BLaER1 treated with 17β-estradiol and CSF1 and Interleukin-3, amounts not matched to agents 10 nM and 100 nM (cell line): ENCODE measurements around the gene HOXC4.

Source experiments
- H3K27ac ChIP-seq, 11 experiments: shearing (Covaris generic); formaldehyde crosslinking; 2 replicates each; pipeline ENCODE4 v1.8.1; 2022
- H3K27me3 ChIP-seq, 11 experiments: shearing (Covaris generic); formaldehyde crosslinking; 2 replicates each; pipeline ENCODE4 v1.8.1; 2022
- H3K36me3 ChIP-seq, 11 experiments: shearing (Covaris generic); formaldehyde crosslinking; 2 replicates each; pipeline ENCODE4 v1.8.1; 2022
- H3K4me1 ChIP-seq, 10 experiments: shearing (Covaris generic); formaldehyde crosslinking; 2 replicates each; pipeline ENCODE4 v1.8.1; 2022
- H3K4me2 ChIP-seq, 11 experiments: shearing (Covaris generic); formaldehyde crosslinking; 2 replicates each; pipeline ENCODE4 v1.8.1; 2022
- H3K4me3 ChIP-seq, 10 experiments: shearing (Covaris generic); formaldehyde crosslinking; 2 replicates each; pipeline ENCODE4 v1.8.1; 2022
- H3K9ac ChIP-seq, 11 experiments: shearing (Covaris generic); formaldehyde crosslinking; 2 replicates each; pipeline ENCODE4 v1.8.1; 2022
- H3K9me3 ChIP-seq, 11 experiments: shearing (Covaris generic); formaldehyde crosslinking; replicated peaks in 1 of 11; 2 replicates each; pipeline ENCODE4 v1.8.1; 2022
- H4K20me1 ChIP-seq, 11 experiments: shearing (Covaris generic); formaldehyde crosslinking; 2 replicates each; pipeline ENCODE4 v1.8.1; 2022
- Cebpa-rat ChIP-seq, 11 experiments: shearing (Covaris generic); IDR thresholded peaks; 2 replicates each; pipeline ENCODE4 v1.8.1; 2022

The HOXC4 gene

DNA sequence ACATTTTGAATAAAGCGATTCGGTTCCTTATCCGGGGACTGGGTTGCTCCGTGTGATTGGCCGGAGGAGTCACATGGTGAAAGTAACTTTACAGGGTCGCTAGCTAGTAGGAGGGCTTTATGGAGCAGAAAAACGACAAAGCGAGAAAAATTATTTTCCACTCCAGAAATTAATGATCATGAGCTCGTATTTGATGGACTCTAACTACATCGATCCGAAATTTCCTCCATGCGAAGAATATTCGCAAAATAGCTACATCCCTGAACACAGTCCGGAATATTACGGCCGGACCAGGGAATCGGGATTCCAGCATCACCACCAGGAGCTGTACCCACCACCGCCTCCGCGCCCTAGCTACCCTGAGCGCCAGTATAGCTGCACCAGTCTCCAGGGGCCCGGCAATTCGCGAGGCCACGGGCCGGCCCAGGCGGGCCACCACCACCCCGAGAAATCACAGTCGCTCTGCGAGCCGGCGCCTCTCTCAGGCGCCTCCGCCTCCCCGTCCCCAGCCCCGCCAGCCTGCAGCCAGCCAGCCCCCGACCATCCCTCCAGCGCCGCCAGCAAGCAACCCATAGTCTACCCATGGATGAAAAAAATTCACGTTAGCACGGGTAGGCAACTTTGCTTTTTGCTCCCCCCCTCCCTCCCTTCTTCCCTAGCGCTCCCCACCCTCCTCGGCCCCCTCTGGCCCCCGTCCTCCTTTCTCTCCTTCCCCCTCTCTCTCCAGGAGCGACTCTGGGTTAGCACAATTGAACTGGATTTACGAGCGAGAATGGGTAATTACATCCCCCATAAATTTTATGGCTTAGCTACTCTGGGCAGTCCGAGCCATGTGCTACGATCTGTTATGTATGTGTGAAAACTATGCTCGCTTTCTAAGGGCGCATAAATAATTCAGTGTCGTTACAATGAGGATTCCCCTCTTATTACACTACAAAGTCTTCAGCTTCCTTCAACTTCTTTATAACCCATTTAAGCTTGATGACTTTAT is at the start of gene HOXC4:
TSS of gene HOXC4 (plus strand) at position 85 of the 991 bp plus-strand sequence. CDS start at position 173, 88 bp downstream.
- Histone ChIP-seq H3K27me3 (peaks cover 98 to 100% (median 100%) of the 10 kb centered on the region in 11 experiments), H3K9ac (no peak within 1 kb of the TSS), H3K4me1 (peaks cover 0 to 18% (median 0%) of the 10 kb centered on the region in 10 experiments; a peak in 8 of 20 replicates), H3K4me2 (peak within 1 kb of the TSS in 4 of 11 experiments; percentile 27 to 45 (median 32); a peak in 5 of 22 replicates), H3K36me3 (no peaks in the 10 kb centered on the region), H4K20me1 (peaks cover 0 to 72% (median 24%) of the 10 kb centered on the region in 11 experiments; a peak in 15 of 22 replicates), H3K27ac (no peak within 1 kb of the TSS), H3K9me3 (peaks cover 0 to 33% (median 14%) of the 10 kb centered on the region in 11 experiments; a peak in 16 of 22 replicates), H3K4me3 (peak within 1 kb of the TSS in 3 of 10 experiments; percentile 15 to 29 (median 26); a peak in 1 of 20 replicates)
- no peak for TF ChIP-seq Cebpa-rat (IDR thresholded peaks at IDR 0.05)

DNA sequence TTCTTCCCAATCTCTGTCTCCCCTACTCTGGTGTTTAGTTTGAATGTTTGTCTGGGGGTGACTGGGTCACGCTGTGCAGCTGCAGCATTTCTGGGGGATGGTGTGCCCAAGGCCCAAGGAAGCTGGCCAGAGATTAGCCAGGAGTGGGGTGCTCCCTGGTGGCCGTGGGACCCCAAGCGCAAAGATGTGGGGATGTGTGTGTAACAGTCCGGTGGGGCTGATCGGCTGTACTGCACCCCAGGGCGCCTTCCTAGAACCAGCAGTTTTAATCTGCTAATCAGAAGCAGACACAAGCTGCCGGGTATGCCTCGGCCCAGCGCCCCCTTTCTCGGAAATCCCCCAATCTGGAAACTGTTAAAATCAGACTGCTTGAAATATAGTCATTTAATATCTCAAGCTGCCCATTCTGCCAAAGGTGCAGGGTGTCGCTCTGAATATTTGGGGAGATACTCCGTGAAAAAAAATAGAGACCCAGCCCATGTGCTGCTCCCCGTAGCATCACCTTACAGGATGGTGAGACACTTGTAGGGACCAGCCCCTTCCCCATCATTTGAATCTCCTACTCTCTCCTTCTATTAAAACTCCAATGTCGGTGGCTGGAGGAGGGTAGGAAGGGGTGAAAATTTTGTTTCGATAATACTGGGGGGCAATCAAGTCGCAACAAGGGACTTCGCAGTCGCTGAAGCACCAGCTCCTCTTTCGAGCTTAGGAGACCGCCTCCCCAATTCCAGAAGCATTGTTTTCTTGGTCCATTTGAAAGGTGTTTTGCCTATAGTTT is 49.4 kb upstream of the HOXC4 start:
- Histone ChIP-seq H3K4me3 (no peak overlapping the region), H4K20me1 (peaks cover 0 to 92% (median 81%) of the 10 kb centered on the region in 11 experiments; a peak in 16 of 22 replicates), H3K4me2 (0 out of 22 replicates have a peak overlapping the region, but pooled peaks of 1 of the 11 experiments have one; percentile 24), H3K4me1 (peaks cover 0 to 15% (median 10%) of the 10 kb centered on the region in 10 experiments; a peak in 14 of 20 replicates), H3K27me3 (peaks cover 99 to 100% (median 100%) of the 10 kb centered on the region in 11 experiments), H3K9ac (no peak overlapping the region), H3K9me3 (peaks cover 0 to 11% (median 7%) of the 10 kb centered on the region in 11 experiments; a peak in 13 of 22 replicates), H3K36me3 (no peaks in the 10 kb centered on the region), H3K27ac (no peak overlapping the region)
- TF ChIP-seq Cebpa-rat (IDR thresholded peaks at IDR 0.05): no peak

DNA sequence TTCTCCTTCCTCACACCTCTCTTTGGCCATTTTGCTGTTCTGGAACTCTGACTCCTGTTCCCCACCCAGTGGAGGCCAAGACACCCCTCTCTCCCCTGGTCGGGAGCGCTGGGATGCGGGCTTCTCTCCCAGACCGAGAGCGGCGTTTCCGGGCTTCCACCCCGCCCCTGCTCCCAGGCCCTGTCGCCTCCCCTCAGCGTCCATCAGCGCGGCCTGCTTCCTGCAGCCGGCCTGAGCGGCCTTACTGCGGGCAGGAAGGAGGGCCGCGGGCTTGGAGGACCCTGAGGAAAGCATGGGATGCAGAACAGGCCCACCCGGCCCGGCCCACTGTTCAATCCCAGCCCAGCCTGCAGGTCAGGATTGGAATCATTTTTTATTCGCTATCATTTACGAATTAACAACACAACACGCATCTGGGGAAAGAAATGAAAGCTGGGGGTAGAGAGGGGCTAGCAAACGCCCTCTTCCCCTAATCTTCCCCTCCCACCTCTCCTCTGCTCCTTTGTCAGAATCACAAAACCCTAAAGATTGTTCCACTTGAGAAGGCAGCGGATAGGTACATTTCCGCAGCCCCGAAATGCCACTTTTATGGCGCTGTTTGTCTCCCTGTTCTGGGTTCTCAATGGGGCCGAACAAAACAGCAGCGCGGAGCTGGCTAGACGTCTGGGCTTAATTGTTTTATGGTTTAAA is 48.6 kb upstream of the HOXC4 start:
- TF ChIP-seq Cebpa-rat (IDR thresholded peaks at IDR 0.05): no peak
- Histone ChIP-seq H4K20me1 (peaks cover 0 to 93% (median 88%) of the 10 kb centered on the region in 11 experiments; a peak in 17 of 22 replicates), H3K36me3 (no peaks in the 10 kb centered on the region), H3K9ac (no peak overlapping the region), H3K4me2 (peak overlapping the region in 2 of 11 experiments; percentile 3 to 24; a peak in 1 of 22 replicates), H3K27me3 (peaks cover 99 to 100% (median 100%) of the 10 kb centered on the region in 11 experiments), H3K4me1 (peaks cover 0 to 15% (median 10%) of the 10 kb centered on the region in 10 experiments; a peak in 14 of 20 replicates), H3K4me3 (no peak overlapping the region), H3K27ac (no peak overlapping the region), H3K9me3 (peaks cover 0 to 6% (median 4%) of the 10 kb centered on the region in 11 experiments; a peak in 10 of 22 replicates)

DNA sequence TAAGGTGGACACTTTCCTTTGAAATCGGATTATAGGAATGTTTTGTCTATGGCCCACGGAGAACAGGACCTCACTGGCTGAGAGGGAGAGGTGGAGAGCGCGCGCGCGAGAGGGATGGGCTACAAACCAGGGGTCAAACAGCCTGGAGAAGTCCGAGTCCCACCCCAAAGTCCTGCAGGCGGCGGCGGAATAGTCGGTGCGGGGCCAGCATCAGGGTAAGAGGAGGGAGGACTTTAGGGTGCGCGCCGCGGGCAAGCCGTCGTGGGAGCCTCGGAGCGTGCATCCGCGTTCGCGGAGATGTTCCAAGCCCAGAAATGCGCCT is 48.1 kb upstream of the HOXC4 start:
- H3K36me3 ChIP-seq: no peaks in the 10 kb centered on the region
- H3K27me3 ChIP-seq: peaks cover 99 to 100% (median 100%) of the 10 kb centered on the region in 11 experiments
- no peak overlapping the region for H3K27ac ChIP-seq
- H3K4me2 ChIP-seq: no peak overlapping the region
- H3K9me3 ChIP-seq: peaks cover 0 to under 1% (median 0%) of the 10 kb centered on the region in 11 experiments; a peak in 1 of 22 replicates
- no peak overlapping the region for H3K4me3 ChIP-seq
- H3K4me1 ChIP-seq: peaks cover 0 to 15% (median 10%) of the 10 kb centered on the region in 10 experiments; a peak in 14 of 20 replicates
- TF ChIP-seq Cebpa-rat (IDR thresholded peaks at IDR 0.05): no peak
- H4K20me1 ChIP-seq: peaks cover 0 to 93% (median 89%) of the 10 kb centered on the region in 11 experiments; a peak in 17 of 22 replicates
- no peak overlapping the region for H3K9ac ChIP-seq

DNA sequence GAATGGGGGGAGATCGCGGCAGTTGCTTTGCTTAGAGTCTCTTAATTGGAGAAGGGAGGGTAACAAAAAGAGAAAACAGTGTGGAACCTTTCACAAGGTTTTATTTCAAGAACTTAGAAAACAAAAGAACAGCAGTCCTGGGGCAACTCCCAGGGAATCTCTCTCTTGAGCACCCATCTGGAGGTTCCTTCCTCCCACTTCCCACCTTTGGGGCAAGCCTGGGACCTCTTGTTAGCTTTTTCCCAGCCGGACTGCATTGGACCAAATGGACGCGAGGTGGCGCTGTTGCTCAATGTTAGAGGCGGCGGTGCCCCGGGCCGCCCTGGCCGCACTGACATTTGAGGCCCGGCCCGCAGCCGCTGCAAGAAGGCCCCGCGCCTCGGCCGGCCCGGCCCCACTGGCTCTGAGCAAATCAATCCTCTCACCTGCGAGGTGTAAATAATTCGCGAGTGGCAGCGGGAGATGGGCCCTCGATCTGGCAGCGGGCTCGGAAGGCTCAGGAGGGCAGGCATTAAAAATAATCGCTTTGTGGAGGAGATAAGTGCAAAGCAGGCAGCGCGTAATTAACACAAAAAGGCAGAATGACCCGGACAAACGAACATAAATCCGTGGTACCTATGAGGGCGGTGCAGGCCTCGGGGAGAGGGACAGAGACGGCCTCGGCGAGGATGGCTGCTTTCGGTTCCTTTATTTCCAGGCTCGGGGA is 47.6 kb upstream of the HOXC4 start:
- TF ChIP-seq Cebpa-rat (IDR thresholded peaks at IDR 0.05): no peak
- no peaks in the 10 kb centered on the region for H3K9me3 ChIP-seq
- peaks cover 0 to 93% (median 88%) of the 10 kb centered on the region in 11 experiments; a peak in 17 of 22 replicates for H4K20me1 ChIP-seq
- peaks cover 99 to 100% (median 100%) of the 10 kb centered on the region in 11 experiments for H3K27me3 ChIP-seq
- H3K27ac ChIP-seq: no peak overlapping the region
- H3K4me2 ChIP-seq: peak overlapping the region; percentile 63 to 94 (median 79)
- no peaks in the 10 kb centered on the region for H3K36me3 ChIP-seq
- peaks cover 0 to 15% (median 10%) of the 10 kb centered on the region in 10 experiments; a peak in 14 of 20 replicates for H3K4me1 ChIP-seq
- peak overlapping the region in 9 of 10 experiments; percentile 6 to 59 (median 39); a peak in 15 of 20 replicates for H3K4me3 ChIP-seq
- peak overlapping the region in 5 of 11 experiments; percentile 2 to 21 (median 3); a peak in 4 of 22 replicates for H3K9ac ChIP-seq

DNA sequence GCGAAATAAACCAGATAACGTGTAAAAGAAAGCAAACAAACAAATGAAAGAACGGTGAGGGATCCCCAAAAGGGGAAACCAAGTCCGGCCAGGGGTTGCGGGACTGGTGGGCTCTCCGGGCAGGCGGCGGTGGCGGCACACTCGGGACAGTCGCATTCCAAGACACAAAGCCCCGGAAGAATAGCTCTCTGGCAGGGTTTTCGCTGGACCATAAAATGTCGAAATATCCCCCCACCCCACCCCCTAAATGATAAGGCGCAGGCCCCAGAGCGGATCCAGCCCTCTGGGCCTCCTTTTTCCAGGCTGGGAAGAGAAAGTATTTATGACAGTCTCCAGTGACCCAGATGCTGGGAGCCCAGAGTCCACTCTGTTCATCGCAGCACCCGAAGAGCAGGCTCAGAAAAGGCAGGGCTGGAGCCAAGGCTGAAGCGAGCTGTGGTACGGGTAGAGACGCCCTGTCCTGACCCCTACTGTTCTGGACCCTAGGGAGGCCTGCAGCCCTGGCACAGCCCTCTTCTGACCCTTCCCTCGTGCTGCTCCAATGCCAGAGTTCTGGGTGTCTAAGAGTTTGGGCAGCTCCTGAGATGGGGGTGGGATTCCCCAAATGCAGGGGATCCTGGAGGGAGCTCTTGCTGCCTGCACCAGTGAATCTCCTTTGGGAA is 46.9 kb upstream of the HOXC4 start:
- Histone ChIP-seq H4K20me1 (peaks cover 0 to 94% (median 88%) of the 10 kb centered on the region in 11 experiments; a peak in 17 of 22 replicates), H3K36me3 (no peaks in the 10 kb centered on the region), H3K4me3 (peak overlapping the region in 9 of 10 experiments; percentile 6 to 59 (median 39); a peak in 15 of 20 replicates), H3K9ac (peak overlapping the region in 5 of 11 experiments; percentile 2 to 21 (median 3); a peak in 3 of 22 replicates), H3K4me1 (peaks cover 0 to 17% (median 10%) of the 10 kb centered on the region in 10 experiments; a peak in 14 of 20 replicates), H3K27me3 (peaks cover 99 to 100% (median 100%) of the 10 kb centered on the region in 11 experiments), H3K27ac (no peak overlapping the region), H3K4me2 (peak overlapping the region; percentile 63 to 94 (median 79)), H3K9me3 (no peaks in the 10 kb centered on the region)
- TF ChIP-seq Cebpa-rat (IDR thresholded peaks at IDR 0.05): no peak
